HG02981 (cell line): ENCODE measurements around the gene NEURL1.
"Not testable (repeated sequence)": the region's sequence is repeated elsewhere in the genome, so short reads cannot be mapped to it uniquely, and the experiment has no call there.

Experiments
- ATAC-seq: cut with Tn5 transposase; IDR thresholded peaks from one replicate; pipeline ENCODE4 v1.9.1; 2021; ENCODE audit warnings: mild to moderate bottlenecking, moderate library complexity; ENCODE audit not compliant: unreplicated experiment

Gene NEURL1

DNA sequence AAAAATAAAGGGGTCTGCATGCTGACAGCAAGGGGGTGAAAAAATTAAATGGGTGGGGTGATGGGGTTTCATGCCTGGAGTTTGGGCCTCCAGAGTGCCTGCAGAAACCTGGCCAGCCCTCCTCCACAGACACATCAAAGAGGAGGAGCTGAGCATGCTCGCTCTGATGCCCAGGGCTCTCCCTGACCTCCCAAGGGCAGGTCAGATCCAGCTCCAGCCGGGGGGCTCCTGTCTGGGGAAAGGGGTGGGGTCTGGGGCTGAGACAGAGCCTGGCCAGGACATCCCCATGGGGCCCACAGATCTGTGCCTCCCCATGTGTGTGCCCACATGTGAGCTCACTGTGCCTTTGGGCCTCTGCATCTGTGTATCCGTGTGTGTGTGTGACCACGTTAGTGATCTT, 33.9 kb upstream of the NEURL1 start:
- no peak for ATAC-seq

DNA sequence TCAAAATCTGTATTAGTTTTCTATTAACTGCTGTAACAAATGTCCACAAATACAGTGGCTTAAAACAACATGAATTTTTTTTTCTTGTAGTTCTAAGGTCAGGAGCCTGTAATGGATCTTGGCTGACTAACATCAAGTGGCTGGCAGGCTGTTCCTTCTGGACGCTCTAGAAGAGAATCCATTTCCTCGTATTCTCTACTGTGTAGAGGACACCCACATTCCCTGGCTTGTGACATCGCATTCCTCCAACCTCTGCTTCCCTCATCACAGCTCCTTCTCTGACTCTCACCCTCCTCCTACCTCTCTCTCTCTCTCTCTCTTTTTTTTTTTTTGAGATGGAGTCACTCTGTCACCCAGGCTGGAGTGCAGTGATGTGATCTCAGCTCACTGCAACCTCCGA, 30.0 kb upstream of the NEURL1 start:
- ATAC-seq: no peak

DNA sequence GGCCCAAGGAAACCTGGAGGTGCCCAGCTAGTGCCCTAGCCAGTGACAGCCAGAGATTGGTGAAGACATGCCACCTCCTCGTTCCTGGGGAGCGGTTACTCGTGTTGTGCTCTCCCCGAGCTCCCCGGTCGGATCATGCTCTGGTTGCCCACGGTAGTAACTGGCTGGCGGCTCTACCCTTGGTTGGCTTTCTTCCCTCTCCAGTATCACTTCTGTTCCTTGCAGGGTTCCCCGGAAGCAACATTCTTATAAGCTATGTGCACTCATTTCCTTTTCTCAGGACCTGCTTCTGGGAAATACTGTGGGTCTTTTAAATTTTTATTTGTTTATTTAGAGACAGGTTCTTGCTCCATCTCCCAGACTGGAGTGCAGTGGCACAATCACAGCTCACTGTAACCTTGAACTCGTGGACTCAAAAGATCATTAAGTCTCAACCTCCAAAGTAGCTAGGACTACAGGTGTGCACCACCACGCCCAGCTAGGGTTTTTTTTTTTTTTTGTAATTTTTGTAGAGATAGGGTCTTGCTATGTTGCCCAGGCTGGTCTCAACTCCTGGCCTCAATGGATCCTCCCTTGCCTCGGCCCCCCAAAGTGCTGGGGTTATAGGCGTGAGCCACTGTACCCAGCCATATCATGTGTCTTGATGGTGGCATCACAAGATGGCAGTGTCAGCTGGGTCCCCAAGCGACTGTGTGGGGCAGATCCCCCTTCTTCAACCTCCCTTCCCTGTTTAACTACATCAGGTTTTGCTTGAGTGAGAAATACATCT, 27.9 kb upstream of the NEURL1 start:
- ATAC-seq: no peak

DNA sequence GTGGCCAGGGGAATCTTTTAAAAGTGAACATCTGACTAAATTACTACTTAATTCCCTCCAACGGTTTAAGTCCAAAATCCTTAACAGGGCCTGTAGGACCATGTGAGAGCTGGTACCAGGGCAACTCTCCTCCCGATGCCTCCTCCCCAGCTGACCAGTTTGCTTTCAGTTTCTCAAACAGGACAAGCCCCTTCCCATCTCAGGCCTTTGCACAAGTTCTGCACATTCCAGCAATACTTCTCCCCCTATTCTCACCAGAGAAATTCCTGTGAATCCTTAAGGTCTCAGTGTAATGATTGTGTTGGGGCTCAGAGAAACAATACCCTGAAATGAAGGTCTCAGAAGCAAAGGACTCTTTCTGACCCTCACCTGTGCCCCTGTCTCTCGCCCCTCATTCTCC, 26.8 kb upstream of the NEURL1 start:
- ATAC-seq: no peak

DNA sequence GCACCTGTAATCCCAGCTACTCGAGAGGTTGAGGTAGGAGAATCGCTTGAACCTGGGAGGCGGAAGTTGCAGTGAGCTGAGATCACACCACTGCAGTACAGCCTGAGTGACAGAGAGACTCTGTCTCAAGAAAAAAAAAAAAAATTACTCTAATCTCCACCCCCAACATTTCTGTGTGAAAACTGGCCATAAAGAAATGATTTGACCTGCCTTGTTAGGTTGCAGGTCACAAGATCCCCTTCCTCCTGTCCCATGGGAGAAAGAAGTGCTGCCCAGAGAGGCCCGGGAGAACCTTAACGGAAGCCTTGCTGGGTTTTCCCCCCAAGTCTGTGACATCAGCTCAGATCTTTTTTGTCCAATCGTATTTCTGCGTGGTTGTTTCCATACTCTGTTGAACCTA, 26.1 kb upstream of the NEURL1 start:
- ATAC-seq: no peak

DNA sequence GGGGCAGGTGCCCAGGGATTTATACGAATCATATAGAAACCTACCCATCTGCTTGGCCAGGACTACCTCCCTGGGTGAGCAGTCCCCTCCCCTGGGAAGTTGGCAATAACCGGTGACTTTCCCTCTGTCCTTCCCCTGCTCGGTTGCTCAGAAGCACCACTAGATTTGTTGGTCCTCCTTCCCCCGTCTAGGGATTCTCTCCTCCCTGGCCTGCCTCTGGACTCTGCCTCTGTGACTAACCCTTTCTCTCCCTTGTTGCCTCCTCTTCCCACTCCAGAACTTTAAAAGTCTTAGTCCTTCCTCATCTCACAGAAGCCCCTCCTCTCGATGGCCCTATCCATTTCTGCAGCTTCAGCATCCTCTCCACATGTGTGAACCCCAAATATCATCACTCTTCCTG, 24.3 kb upstream of the NEURL1 start:
- no peak for ATAC-seq

DNA sequence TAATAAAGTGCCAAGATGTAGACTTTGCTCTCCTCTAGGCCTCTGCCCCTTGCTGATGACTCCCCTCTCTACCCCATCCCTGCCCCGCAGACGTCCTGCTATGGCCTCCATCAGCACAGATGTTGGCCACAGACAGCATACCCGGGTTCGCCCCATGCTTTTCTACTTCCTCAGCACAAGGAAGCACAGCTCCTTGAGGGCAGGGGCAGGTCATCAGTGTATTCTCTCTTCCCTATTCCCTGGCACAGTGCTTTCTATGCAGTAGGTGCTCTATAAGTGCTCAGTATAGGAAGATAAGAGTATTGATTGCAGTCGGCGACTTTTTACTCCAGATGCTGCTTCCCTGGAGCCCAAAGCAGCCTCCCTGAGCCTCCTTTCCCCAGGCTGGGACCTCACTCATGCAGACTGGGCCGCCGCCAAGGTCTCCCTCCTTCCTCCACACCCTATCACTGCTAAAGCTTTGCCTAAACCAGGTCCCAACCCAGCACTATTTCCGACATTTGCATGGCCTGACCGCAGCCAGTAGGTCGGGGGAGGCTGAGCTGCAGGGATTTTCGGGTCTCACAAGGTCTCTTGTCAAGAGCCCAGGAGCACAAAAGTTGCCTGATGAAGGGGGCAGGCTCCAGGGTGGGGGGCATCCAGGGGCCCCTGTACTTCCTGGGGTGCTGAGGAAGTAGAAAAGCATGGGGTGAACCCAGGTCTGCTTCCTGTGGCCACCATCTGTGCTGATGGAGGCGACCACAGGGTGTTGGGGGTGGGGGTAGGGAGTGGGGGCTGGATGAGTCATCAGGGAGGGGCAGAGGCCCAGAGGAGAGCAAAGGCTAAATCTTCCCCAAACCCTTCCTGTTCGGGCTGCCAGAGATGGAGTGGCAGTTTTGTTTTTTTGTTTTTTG, 22.5 kb upstream of the NEURL1 start:
- ATAC-seq: peak; percentile 71

DNA sequence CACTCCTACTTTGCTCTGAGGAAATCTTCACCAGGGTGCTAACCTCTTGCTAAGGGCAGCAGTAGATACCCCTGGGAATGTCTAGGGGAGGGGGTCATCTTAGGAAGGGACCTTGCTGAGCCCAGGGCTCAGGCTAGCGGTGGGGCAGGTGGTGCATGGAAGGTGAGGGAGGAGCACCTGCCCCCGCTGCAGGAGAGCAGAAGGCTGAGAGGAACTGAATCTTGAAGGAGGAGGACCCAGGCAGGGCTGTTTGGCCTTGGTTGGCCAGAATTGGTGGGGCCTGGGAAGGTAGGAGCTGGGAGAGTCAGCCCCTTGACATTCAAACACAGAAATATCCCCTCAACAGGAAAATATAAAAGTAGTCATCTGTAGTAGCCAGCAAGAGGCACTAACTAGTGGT, 21.5 kb upstream of the NEURL1 start:
- ATAC-seq: no peak

DNA sequence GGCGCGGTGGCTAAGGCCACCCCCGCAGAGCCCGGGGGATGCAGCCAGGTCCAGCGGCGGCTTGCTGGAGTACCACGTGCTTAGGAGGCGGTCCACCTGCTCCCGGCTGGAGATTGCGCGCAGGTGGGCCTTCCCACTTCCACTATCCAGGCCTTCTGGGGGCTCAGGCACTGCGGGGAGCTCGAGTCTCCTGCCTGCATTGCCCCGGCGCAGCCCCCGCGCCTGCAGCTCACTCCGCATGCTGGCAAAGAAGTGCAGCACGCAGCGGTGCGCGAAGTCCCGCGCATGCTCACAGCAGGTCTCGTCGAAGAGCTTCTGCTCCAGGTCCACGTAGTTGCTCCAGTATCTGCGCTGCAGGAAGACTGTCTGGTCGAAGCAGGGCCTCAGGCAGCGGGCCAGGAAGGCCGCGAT, 20.2 kb upstream of the NEURL1 start:
- ATAC-seq: no peak

DNA sequence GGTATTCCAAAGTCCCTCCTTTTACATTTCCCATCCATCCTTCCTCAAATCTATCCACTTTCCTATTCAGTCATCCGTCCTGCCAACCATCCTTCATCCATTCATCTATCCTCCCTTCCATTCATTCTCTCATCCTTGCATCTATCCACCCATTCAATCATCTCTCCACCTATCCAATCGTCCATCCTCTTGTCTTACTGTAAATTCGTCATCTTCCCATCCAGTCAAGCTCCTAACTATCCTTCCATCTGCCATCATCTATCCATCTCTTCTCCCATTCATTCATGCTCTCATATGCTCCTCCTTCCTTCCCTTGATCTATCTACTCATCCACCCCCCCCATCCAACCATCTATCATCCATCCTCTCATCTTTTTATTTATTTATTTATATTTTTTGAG, 19.4 kb upstream of the NEURL1 start:
- ATAC-seq: no peak

DNA sequence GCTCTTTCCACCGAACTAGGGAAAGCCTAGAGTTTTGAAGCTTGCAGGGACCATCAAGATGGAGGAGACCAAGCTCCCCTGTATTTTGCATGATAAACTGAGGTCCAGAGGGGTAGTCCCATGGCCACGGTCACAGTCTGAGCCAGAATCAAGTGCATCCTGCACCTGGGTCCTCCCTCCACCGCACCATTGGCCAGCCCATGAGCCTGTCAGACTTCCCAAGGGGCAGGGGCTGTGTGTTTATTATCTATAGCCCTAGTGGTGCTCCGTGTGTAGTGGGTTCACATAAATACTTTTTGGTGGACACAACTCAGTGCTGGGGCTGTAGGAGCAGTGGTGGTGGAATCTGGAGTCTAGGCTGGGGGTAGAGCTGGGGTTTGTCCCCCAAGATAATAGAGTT, 18.1 kb upstream of the NEURL1 start:
- ATAC-seq: no peak

DNA sequence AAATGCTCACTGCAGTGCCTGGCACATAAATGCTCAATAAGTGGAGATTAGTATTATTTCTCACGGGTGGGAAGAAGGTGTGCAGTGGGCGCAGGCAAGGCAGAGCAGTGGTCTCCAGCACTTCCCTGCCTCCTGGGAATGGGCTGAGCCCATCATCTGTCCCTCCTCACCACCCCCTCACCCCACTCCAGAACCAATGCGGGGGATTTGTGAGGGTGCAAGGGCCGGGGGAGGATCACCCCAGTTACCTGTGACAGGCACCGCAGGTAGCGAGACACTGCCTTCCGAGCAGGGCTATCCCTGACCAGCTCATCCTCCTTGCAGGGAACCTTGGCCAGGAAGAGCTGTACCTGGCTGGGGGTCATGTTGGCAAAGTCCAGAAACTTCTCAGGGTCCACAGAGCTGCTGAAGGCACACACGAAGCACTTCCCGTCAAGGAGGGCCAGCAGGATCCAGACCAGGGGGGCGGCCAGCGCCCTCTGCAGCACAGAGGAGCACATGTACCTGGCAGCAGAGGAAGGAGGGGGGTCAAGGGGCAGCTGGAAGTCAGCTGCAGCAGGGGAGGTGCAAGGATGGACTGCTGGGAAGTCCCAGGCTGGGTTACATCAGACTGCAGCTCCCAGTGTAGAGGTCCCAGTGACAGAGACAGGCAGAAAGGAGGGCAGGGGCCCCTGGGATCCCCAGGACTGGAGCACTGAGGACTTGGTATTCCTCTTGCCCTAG, 17.3 kb upstream of the NEURL1 start:
- no peak for ATAC-seq

DNA sequence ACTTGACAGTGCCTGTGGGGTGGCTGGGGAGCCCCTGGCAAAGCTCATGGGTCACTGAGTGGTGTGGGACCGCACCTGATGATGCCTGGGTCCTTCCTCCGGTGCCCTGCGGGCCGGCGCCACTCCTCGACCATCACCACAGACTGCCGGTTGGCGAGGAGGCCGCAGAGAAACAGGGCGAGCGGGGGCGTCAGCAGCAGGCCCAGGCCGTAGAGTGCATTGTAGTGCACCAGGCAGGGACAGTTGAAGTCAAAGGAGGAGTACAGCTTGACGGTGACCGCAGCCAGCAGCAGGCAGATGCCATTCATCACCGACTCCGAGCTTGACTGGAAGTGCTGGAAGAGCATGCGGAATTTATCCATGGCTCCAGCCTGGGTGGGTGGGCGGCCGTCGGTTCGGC, 14.8 kb upstream of the NEURL1 start:
- no peak for ATAC-seq

DNA sequence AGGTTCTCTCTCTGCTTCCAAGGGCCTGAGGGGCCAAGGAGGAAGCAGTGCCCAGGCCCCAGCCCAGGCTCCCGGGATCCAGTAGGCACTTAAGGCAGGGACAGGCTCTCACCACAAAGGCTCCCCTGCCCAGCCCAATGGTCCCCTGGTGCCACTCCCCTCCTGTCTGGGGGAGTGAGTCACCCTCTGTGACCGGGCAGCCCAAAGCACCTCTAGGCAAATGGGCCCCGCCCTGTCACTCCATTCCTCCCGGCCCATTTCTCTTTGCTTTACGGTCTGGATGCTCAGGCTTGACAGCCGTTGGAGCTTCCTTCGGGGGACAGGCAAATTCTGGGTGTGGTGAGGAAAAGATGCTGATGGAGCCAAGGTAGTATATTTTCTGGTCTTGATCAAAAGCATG, 14.4 kb upstream of the NEURL1 start, which contains the start of gene CALHM3:
TSS of gene CALHM3 (minus strand) at position 106 of the 400 bp plus-strand sequence. CDS start 208 bp downstream, outside the sequence.
- ATAC-seq: no peak

DNA sequence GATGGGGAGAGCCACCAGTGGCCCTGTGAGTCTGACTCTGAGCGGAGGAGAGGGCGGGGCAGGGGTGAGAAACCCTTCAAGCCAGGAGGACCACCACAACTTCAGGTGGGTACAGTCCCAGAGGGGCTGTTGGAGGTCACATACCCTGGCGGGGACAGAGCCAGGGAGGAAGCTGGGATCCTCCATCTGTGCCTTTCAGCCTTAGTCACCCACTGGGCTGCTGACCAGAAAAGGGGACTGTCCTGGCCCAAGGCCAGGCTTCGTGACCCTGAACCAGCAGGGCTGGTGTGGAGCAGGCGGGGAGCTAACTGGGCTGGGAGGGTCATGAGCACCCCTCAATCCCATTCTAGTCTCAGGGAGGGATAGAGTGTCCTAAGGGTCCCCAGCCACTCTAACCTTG, 13.0 kb upstream of the NEURL1 start:
- no peak for ATAC-seq

DNA sequence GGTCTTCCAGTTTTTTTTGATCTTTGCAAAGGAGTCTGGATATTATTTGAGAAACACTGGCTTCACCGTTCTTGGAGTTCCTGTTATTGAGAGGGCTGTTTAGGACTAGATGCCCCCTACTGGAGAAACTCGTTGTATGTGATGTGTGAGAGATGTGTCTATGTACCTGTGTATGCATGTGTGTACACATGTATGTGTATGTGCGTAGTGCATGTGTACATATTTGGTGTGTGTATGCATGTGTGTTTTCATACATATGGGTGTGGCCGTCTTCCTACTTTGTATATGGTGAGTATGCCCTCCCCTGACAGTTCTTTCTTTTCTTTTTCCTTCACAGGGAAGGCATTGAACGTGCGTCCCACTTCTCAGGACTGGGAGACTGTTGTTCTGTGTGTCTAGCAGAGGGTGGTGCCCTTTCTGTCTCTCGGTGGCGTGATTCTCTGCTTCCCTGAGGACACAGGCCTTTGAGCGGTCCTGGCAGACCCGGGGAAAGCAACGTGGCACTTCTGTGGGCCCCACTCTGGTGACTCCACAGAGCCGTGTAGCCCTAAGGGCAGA, 11.5 kb upstream of the NEURL1 start:
- ATAC-seq: peak; percentile 71

DNA sequence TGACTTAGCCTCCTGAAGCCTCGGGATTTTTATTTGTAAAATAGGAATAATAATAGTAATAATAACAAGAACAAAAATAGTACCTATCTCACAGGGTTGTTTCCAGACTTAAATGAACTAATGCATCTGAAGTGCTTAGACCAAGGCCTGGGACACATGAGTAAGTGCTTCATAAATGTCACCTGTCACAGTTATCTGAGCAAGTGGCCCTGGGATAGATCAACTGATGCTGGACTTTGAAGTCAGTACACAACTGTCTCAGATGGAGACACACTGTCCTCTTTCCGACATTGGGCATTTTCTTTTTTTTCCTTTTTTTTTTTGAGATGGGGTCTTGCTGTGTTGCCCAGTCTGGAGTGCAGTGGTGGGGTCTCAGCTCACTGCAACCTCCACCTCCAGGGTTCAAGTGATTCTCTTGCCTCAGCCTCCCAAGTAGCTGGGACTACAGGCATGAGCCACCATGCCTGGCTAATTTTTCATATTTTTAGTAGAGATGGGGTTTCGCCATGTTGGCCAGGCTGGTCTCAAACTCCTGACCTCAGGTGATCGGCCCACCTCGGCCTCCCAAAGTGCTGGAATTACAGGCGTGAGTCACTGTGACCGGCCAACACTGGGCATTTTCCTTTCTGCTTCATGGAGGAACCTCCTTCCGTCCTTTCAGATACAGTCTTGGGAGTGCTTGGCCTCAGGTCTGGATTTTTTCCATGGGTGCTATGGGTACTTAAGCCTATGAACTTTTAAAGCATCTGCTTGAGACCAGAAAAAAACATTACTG, 6.7 kb upstream of the NEURL1 start:
- ATAC-seq: not testable (repeated sequence)

DNA sequence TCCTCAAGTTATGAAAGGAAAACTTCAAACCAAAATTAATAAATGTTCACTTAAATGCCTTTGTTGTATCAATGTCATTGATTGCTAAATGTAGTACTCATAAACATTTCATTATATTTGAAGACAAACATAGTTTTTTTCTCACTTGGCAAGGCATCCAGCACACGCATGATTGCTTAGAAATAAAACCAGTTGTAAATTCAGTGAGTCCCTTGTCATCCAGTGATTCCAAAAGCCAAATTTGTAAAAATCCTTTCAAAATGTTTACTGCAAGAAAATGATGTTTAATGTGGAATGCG, 6.1 kb upstream of the NEURL1 start:
- no peak for ATAC-seq

DNA sequence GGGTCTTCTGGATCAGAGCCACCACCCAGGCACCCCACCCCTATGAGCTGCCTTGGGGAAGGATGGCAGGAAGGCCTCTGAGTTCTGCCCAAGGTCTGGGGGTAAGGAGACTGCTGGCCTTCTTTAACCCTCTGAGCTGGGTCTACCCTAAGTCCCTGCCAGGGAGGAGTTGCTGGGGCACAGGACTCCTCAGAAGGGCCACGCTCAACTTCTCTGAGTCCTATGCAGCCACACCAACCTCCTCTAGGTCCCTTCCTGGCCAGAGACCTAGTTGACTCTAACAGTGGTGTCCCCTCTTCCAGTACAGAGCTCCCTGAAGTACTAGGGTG, 2.6 kb upstream of the NEURL1 start:
- ATAC-seq: peak; percentile 7

DNA sequence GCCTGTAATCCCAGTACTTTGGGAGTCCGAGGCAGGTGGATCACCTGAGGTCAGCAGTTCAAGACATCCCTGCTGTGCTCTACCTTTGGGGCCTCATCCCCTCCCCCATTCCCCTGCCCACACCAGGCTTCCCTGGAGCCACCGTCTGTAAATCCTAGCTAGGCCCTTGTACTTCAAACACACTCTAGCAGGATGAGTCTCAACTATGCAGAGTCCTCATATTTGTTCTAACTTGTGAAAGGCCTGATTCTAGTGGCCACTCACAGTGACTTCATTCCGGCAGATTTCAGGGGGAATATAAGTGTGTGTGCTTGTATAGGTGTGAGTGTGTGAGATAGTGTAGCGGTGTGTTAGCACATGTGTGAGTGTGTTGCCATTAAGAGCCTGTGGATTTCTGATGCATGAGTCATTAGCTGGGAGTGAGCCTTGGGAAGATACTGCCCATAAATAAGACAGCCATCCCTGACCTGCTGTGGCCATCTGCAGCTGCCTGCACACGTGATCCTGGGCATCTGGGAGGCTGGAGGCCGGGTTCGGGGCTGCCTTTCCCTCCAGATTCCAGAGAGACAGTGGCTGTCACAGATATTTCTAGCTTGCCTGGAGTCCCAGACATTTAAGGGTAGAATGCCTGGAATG, 1.7 kb upstream of the NEURL1 start:
- ATAC-seq: no peak
